Measurements from ENCODE around the gene ARID4A.
"Not testable (repeated sequence)": the region's sequence is repeated elsewhere in the genome, so short reads cannot be mapped to it uniquely, and the experiment has no call there.

Gene ARID4A, protein sequence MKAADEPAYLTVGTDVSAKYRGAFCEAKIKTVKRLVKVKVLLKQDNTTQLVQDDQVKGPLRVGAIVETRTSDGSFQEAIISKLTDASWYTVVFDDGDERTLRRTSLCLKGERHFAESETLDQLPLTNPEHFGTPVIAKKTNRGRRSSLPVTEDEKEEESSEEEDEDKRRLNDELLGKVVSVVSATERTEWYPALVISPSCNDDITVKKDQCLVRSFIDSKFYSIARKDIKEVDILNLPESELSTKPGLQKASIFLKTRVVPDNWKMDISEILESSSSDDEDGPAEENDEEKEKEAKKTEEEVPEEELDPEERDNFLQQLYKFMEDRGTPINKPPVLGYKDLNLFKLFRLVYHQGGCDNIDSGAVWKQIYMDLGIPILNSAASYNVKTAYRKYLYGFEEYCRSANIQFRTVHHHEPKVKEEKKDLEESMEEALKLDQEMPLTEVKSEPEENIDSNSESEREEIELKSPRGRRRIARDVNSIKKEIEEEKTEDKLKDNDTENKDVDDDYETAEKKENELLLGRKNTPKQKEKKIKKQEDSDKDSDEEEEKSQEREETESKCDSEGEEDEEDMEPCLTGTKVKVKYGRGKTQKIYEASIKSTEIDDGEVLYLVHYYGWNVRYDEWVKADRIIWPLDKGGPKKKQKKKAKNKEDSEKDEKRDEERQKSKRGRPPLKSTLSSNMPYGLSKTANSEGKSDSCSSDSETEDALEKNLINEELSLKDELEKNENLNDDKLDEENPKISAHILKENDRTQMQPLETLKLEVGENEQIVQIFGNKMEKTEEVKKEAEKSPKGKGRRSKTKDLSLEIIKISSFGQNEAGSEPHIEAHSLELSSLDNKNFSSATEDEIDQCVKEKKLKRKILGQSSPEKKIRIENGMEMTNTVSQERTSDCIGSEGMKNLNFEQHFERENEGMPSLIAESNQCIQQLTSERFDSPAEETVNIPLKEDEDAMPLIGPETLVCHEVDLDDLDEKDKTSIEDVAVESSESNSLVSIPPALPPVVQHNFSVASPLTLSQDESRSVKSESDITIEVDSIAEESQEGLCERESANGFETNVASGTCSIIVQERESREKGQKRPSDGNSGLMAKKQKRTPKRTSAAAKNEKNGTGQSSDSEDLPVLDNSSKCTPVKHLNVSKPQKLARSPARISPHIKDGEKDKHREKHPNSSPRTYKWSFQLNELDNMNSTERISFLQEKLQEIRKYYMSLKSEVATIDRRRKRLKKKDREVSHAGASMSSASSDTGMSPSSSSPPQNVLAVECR

DNA sequence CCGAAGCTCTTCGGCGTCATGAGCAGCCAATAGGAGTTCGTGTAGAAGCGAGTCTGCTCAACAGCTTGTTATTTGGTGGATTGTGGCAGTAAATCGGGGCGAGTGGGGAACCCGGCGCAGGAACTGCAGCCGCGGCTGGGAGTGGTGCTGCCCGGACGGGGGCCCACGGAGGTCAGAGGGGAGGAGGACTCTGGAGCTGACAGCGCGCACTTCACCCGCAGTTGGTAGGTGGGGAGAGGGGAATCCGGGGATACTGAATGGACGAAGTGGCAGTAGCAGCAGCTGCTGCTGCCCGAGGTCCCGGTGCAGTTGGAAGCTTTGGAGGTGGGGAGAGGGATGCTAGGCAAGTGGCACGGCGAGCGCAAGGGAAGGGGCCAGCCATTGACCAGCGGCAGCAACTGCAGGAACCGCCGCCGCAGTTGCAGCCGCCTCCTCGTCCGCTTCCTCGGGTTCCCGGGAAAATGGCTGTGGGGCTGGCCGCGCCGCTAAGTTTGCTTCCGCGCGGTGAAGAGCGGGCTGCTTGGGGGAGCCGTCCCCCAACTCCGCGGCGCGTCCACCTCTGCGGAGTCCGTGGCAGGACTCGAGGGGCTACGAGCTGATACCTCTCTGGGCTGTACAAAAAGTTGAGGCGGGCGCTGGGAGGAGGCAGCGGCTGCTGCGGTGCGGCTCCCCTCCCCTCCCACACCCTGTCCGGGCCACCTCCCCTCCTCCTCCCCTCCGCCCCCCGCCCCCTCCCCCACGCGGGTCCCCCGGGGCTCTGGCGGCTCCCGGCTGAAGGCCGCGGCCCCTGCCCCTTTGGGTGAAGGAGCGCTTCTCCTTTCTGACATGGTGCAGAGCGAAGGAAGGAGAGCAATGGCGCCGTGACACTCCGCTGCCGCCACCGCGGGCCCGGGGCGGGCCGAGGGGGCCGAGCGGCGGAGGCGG is at the start of gene ARID4A:
ARID4A (plus strand) TSS at position 79 of the 924 bp plus-strand sequence. CDS start 1,300 bp downstream, outside the sequence.
- peak; percentile 13 for DNase-seq (ENCODE audit: low read depth)

DNA sequence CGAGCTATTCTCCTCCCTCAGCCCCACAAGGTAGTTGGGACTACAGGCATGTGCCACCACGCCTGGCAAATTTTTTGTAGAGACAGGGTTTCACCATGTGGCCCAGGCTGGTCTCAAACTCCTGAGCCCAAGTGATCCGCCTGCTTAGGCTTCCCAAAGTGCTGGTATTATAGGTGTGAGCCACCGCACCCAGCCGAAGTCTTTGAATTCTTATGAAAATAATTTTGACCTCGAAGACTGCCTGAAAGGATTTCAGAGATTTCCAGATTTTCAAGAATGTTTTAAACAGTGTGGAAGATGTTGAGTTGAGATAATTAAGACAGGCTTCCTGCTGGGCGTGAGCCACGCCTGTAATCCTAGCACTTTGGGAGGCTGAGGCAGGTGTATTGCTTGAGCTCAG is 48.7 kb upstream of the ARID4A start:
- DNase-seq (ENCODE audit: low read depth) = no peak

DNA sequence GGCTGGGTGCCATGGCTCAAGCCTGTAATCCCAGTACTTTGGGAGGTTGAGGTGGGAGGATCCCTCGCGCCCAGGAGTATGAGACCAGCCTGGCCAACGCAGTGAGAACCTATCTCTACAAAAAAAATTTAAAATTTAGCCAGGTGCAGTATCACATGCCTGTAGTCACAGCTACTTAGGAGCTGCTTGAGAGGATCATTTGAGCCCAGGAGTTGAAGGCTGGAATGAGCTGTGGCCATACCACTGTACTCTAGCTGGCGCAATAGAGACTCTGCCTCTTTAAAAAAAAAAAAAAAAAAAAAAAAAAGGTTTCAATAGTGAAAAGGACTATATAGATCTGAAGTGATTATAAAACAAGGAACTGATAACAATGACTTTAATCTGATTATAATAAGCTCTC is 40.2 kb upstream of the ARID4A start:
- no peak for DNase-seq (ENCODE audit: low read depth)

DNA sequence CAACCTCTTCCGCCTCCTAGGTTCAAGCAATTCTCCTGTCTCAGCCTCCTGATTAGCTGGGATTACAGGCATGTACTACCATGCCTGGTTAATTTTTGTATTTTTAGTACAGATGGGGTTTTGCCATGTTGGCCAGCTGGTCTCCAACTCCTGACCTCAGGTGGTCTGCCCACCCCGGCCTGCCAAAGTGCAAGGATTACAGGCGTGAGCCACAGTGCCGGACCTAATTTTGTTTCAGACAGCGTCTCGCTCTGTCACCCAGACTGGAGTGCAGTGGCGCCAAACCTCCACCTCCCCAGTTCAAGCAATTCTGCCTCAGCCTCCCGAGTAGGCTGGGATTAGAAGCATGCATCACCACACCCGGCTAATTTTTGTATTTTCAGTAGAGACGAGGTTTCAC is 36.4 kb upstream of the ARID4A start:
- DNase-seq (ENCODE audit: low read depth) = not testable (repeated sequence)

DNA sequence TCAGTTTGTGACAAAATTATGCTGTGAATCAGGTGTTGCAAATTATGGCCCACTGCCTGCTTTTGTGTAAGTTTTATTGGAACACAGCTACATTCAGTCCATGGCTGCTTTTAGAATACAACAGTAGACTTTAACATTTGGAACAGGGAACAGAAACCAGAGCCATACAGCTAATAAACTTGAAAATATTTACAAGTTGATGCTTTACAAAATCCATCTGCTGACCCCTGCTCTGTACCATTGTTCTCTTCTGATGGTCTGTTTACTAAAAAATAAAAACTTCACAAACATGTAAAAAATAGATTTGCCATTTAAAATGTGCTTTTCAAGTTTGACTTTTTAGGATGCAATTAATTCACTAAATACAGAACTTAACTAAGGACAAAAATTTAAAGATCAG is 33.0 kb upstream of the ARID4A start:
- DNase-seq (ENCODE audit: low read depth) = no peak

DNA sequence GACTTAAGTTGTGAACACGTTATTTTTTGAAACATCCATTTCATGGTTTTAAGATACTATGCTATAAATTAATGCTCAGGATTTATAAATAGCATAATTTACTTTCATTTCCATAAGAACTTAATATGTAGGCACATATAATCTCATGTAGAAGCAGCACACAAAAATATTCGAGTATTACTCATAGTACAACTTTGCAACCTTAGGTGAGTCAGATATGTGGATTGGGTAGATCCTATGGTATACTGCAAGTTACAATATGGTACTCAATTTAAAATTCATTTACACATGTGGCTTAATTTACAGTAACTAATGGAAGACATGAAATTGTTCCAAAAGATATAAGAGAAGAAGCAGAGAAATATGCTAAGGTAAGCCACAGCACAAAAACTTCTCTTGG is 27.7 kb upstream of the ARID4A start:
- peak; percentile 16 for DNase-seq (ENCODE audit: low read depth)

DNA sequence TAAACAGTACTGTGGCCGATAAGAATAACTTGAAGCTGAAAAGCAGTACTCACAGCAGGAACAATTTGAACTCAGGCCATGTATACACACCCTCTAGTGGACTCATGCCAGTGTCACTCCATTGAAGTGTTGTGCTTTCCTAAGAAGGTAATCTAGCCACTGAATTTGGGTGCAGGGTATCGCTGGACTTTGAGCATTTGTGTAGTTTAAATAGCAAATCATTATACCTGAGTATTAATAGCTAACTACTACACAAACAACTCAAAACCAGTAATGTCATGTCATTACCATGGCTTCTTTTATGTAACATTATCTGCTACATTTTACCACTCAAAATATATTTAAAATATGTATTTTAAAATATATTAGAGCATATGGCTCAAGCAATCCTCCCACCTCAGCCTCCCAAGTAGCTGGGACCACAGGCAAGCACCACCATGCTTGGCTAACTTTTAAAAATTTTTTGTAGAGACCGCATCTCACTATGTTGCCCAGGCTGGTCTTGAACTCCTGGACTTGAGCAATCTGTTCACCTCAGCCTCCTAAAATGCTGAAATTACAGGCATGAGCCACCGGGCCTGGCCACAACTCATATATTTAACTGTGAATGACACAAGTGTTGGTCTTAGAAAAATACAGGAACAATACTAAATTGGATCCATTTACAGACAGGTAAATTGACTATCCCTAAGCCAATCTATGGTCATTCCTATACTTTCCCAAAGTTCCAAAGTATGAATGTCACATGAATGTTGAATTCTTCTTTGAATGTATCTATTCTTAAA is 25.6 kb upstream of the ARID4A start:
- peak; percentile 33 for DNase-seq (ENCODE audit: low read depth)

DNA sequence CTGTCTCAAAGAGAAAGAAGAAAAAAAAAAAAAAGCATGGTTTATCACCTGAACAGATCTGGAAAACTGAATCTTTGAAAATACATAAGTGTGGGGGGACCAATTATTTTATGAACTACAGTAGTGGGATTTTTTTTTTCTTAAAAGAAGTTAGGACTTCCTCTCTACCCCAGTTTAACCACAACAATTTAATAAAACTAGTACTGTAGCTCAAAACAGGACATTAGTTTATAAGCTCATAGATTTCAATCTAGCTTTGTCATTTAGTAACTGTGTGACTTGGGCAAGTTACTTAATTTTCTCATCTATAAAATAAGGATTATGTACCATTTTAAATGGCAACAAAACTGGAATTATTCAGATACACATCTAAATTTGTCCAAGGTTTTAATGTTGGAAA is 23.5 kb upstream of the ARID4A start:
- no peak for DNase-seq (ENCODE audit: low read depth)

DNA sequence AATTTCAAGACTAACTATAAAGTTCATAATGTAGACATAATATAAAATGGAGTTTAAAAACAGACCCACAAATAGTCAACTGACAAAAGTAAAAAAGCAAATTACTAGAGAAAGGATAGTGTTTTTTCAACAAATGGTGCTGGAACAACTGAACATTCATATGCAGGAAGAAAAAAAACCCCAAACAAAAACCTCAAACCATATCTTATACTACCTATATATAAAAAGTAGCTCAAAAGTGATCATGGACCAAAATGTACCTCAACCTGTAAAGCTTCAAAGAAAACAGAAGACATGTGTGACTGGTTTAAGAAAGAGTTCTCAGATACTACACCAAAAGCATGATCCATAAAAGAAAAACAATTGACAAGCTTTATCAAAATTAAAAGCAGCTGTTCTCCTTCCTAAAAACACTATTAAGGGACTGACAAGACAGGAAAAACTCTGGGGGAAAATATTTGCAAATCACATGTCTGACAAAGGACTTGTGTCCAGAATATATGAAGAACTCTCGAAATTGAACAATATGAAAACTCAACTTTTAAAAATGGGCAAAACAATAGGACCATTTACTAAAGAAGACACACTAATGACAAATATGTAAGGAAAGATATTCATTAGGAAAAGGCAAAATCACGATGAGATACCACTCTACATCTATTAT is 22.7 kb upstream of the ARID4A start:
- no peak for DNase-seq (ENCODE audit: low read depth)

DNA sequence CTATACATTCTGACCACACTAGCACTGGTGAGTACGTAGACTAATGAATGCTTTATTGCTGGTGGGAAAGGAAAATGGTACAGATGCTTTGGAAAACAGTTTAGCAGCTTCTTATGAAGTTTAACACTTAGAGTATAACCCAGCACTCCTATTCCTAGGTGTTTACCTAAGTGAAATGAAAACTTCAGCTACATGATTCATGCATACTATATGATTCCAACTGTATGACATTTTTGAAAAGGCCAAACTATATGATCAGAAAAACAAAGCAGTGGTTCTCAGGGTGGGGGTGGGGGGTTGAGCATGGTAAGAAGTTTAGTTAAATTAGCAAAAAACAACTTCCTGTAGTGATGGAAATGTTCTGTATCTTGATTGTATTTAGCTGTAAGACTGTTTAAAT is 22.1 kb upstream of the ARID4A start:
- DNase-seq (ENCODE audit: low read depth) = no peak

DNA sequence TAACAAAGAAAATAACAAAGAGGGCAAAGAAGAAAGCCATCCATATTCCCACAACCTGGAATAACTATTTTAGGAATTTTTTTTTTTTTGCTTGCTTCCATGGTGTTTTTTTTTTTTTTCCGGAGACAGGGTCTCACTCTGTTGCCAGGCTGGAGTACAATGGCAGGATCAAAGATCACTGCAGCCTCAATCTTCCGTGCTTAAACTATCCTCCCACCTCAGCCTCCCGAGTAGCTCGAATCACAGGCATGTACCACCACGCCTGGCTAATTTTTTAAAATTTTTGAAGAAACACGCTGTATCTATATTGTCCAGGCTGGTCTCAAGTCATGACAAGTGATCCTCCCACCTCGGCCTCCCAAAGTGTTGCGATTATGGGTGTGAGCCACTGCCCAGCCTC is 20.2 kb upstream of the ARID4A start:
- DNase-seq (ENCODE audit: low read depth) = no peak

DNA sequence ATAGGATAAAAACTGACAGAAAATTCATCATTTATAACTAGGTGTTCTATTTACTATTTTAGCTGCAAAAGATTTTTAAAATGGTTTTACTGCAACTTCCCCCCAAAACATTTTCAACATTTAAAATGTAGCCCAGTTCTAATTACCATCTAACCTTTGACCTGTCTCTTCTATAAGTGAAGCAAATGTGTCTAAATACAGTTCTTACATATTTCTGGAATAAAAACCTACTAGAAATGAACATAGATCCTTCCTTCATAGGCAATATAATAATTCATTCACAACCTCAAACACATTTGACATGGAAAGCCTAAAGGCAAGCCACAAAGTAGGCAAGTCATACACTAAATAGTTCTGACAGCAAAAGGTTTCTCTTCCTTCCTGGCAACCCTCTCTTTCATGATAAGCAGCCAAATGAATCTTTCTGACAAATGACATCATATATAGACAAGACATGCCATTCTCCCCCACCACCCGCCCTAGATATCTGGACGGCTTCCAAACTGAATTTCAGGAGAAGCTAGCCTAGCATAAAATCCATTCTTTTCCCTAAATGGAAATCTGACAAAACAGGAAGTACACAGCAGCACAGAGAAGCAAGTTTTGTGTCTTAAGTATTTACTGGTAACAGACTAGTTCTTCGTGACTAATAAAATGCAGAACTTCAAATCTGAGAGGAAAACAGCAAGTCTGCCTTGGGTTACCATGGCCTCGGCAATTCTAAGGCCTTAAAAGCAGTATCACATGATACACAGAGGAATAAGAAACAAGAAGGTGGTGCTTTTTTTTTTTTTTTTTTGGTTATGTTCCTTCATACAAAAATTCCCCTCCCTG is 17.2 kb upstream of the ARID4A start:
- DNase-seq (ENCODE audit: low read depth) = peak; percentile 98

DNA sequence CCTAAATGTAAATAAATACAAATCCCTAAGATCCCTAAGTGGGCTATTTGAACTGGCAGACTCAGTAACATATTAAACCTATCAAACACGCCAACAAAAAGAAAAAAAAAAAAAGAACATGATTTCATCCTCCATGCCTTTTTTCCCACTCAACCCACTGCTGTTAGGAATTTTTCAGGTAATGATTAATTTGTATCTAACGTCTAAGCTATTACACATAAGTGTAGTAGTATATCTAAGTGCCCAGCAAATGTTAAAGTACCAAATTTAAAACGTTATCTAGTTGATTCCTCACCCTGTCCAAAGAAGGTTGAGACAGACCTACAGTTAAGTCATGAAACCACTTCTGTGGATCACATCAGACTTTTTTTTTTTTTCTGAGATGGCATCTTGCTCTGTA is 16.4 kb upstream of the ARID4A start:
- no peak for DNase-seq (ENCODE audit: low read depth)

DNA sequence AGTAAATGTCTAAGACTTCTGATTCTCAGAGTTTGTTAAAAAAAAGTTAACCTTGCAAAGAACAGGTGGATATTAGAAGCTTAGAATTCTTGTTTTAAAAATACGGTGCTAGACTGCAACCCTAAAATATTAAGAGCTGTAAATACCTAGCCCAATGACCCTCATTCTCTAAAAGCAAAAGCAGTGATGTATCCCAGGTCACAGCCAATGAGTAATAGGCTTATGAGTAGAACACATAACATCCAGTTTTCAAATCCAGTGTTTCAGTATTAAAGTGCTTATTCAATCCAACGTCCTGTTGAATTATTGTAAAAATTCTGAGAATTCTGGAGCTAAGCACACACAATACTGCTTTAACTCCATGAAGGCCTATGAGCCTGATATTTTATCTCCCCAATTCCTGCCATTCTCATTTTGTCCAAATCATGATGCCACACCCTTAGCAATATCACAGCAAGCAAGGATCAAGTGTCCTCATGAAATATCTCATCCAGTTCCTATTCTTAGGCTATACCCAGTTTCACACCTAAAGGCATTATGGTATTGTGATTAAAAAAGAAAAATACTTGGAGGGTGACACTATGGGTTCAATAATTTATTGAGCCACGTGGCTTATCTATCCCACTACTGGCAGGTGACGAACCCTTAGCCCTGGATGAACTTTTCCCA is 15.3 kb upstream of the ARID4A start:
- DNase-seq (ENCODE audit: low read depth) = no peak

DNA sequence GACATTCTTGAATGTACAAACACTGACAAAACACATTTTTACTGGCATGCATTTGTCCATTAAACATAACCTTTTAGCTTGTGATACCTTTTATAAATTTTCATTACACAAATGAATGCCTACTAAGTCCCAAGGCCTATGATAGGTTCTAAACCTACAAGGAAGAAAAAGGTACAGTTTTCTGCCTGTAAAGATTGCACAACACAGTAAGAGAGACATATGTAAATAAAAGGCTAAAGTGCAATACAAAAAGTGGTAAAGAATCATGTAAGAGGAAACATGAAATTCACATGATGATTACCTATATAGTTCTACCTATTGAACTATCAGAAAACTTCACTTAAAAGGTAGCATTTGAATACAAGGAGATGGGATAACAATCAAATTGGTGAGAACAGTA is 14.6 kb upstream of the ARID4A start:
- no peak for DNase-seq (ENCODE audit: low read depth)

DNA sequence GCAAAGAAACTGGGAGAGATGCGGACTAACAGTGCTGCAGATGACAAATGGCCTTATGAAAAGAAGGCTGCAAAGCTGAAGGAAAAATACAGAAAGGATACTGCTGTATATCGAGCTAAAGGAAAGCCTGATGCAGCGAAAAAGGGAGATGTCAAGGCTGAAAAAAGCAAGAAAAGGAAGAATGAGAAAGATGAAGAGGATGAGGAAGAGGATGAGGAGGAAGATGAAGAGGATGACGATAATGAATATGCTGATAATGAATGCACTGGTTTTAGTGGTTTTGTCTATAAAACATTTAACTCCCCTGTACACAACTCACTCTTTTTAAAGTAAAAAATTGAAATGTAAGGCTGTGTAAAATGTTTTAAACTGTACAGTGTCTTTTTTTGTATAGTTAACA is 13.2 kb upstream of the ARID4A start:
- DNase-seq (ENCODE audit: low read depth) = no peak

DNA sequence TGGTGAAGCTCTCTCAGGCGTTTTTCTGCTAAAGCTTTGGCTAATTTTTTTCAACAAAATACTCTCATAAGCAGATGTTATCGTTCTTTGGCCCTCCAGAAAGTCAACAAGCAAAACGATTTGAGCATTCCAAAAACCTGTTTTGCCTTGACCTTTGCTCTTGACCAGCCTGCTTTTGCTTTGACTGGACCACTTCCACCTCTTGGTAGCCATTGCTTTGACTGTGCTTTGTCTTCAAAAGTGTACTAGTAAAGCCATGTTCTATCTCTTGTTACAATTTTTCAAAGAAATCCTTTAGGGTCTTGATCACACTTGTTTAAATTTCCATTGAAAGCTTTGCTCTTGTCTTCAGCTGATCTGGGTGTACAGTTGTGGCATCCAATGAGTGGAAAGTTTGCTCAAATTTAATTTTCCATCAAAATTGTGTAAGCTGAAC is 10.7 kb upstream of the ARID4A start:
- no peak for DNase-seq (ENCODE audit: low read depth)

DNA sequence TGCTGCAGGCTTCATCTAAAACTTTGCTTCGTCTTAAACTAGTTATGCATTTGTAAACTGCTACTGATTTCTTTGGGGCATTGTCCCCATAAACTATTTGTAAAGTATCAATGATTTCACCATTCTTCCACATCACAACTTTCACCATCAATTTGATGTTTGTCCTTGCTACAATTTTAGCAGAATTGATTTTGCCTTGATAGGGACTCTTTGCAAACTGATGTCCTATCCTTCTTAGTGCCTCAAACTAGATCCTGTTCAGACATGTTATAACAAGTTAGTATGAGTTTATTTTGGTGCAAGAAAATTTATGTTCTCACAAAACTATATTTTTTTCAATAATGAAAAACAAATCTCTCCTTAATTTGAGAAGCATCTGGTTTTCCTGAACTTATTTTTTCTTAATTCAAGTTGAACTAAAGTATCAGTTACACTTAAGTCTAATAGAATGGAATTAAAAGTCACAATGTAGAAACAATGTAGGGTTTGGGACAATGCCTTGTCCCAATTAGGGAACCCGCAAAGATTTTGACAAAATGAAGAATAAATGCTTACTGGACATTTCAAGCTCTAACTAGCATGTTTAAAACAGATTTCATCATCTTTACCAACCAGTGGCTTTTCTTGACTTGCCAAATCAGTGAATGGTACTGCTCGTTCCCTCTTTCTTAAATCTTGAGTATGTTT is 10.1 kb upstream of the ARID4A start:
- no peak for DNase-seq (ENCODE audit: low read depth)

Measured in EH (cell line).